MM.1S (cell line): Measurements from ENCODE around the gene AJM1.
"Not testable (repeated sequence)": the region's sequence is repeated elsewhere in the genome, so short reads cannot be mapped to it uniquely, and the experiment has no call there.

Experiments
- DNase-seq: peaks from one replicate; pipeline ENCODE4 v3.0.0-alpha.2; 2015
- H2AFZ ChIP-seq: fragments of 300-600 bp; sonication (generic); 2 replicates; pipeline ENCODE4 v1.6.0; 2016; ENCODE audit warnings: antibody characterized with exemption, low read length
- H3F3A ChIP-seq: fragments of 300-600 bp; sonication (generic); 2 replicates; pipeline ENCODE4 v1.6.1; 2016; ENCODE audit warnings: mild to moderate bottlenecking, antibody characterized with exemption, low read length, moderate library complexity, mixed read lengths; ENCODE audit not compliant: insufficient read depth
- H3K27ac ChIP-seq: fragments of 300-600 bp; sonication (generic); 2 replicates; pipeline ENCODE4 v1.5.1; 2016; ENCODE audit warnings: mild to moderate bottlenecking, low read length
- H3K27me3 ChIP-seq: fragments of 300-600 bp; sonication (generic); replicated peaks from 2 replicates; pipeline ENCODE4 v1.6.0; 2016; ENCODE audit warnings: low read length; ENCODE audit not compliant: insufficient read depth
- H3K36me3 ChIP-seq: fragments of 300-600 bp; sonication (generic); replicated peaks from 2 replicates; pipeline ENCODE4 v1.6.1; 2016; ENCODE audit warnings: mild to moderate bottlenecking, low read length, mixed read lengths; ENCODE audit not compliant: insufficient read depth
- H3K4me1 ChIP-seq: fragments of 300-600 bp; sonication (generic); 2 replicates; pipeline ENCODE4 v1.6.1; 2016; ENCODE audit warnings: low read length, mixed read lengths
- H3K4me2 ChIP-seq: fragments of 300-600 bp; sonication (generic); 2 replicates; pipeline ENCODE4 v1.6.0; 2016; ENCODE audit warnings: low read depth, low read length
- H3K4me3 ChIP-seq: fragments of 300-600 bp; sonication (generic); 2 replicates; pipeline ENCODE4 v1.5.1; 2016; ENCODE audit warnings: low read length, mixed read lengths
- H3K79me2 ChIP-seq: fragments of 300-600 bp; sonication (generic); 2 replicates; pipeline ENCODE4 v1.6.1; 2016; ENCODE audit warnings: mixed run types, low read length, mixed read lengths
- H3K9ac ChIP-seq: fragments of 300-600 bp; sonication (generic); 2 replicates; pipeline ENCODE4 v1.6.1; 2016; ENCODE audit warnings: low read length, mixed read lengths
- H3K9me2 ChIP-seq: fragments of 300-600 bp; sonication (generic); replicated peaks from 2 replicates; pipeline ENCODE4 v1.6.1; 2016; ENCODE audit warnings: mild to moderate bottlenecking, low read length, mixed read lengths; ENCODE audit not compliant: insufficient read depth
- H3K9me3 ChIP-seq: fragments of 300-600 bp; sonication (generic); replicated peaks from 2 replicates; pipeline ENCODE4 v1.6.1; 2016; ENCODE audit warnings: mild to moderate bottlenecking, low read length, mixed read lengths; ENCODE audit not compliant: insufficient read depth
- H4K20me1 ChIP-seq: fragments of 300-600 bp; sonication (generic); 2 replicates; pipeline ENCODE4 v1.6.1; 2016; ENCODE audit warnings: mild to moderate bottlenecking, low read length, moderate library complexity, mixed read lengths; ENCODE audit not compliant: insufficient read depth
- CTCF ChIP-seq: fragments of 300-600 bp; sonication (generic); IDR thresholded peaks from 2 replicates; pipeline ENCODE4 v1.5.1; 2016; ENCODE audit warnings: antibody characterized with exemption, low read length, mixed read lengths
- EZH2 ChIP-seq: fragments of 300-600 bp; sonication (generic); optimal IDR thresholded peaks from 2 replicates; pipeline ENCODE3; 2017; ENCODE audit warnings: low read depth, mild to moderate bottlenecking, antibody characterized with exemption, low read length, mixed read lengths
- EZH2phosphoT487 ChIP-seq: fragments of 300-600 bp; sonication (generic); IDR thresholded peaks from 2 replicates; pipeline ENCODE4 v1.6.1; 2018; ENCODE audit warnings: antibody characterized with exemption, low read length

Gene AJM1

GRCh38 chr9:136840877-136841645 is 1.2 kb upstream of the AJM1 start:
- Histone ChIP-seq H4K20me1 (no peaks in the 10 kb centered on the region), H3K4me1 (peaks cover 7% of the 10 kb centered on the region; the same call in 1 of the 2 replicates), H3F3A (peaks cover 8% of the 10 kb centered on the region), H3K79me2 (no peaks in the 10 kb centered on the region), H3K4me2 (no peak overlapping the region), H3K4me3 (no peak overlapping the region), H3K27me3 (no peaks in the 10 kb centered on the region), H3K36me3 (no peaks in the 10 kb centered on the region), H2AFZ (no peak overlapping the region), H3K9ac (no peak overlapping the region), H3K27ac (no peak overlapping the region), H3K9me2 (no peaks in the 10 kb centered on the region), H3K9me3 (no peaks in the 10 kb centered on the region)
- TF ChIP-seq CTCF (no peak), EZH2 (no peak), EZH2phosphoT487 (no peak)
- no peak for DNase-seq

DNA sequence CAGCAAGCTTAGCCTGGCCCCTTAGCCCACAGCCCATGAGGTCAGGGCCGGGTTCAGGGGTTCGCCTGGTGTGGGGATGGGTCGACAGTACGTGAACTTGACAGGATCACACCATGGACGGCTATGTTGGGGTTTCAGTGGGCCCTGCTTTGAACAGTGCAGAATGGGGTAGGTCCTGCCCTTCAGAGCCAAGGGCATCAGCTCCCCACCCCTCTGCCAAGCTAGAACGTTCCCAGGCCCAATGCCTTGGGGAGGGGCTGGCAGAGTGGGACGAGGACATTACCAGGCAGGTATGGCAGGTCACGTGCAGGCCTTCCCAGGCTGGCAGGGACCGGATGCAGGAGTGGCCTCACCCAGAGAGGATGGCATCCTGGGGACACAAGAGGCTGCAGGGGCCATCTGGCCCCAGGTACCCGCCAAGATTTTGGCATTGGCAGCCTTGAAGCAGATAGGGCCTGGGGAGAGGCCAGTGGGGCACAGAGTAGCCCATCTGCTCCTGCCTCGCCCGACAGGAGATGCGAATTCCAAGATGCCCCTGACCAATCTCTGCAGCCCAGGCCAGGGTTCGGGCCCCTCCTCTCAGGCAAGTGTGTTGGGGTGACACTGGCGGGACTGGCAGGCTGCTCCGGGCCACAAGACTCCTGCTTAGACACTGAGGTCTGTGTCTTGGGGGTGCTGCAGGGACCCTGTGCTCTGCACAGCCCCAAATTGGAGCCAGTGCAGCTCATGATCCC is 465 bp upstream of the AJM1 start:
- H3K27me3 ChIP-seq, DNase-seq, H3K36me3 ChIP-seq, H3K9me2 ChIP-seq, H3K79me2 ChIP-seq, H3K27ac ChIP-seq, H3K9ac ChIP-seq, H3F3A ChIP-seq, H3K4me3 ChIP-seq, H4K20me1 ChIP-seq, H3K9me3 ChIP-seq, H2AFZ ChIP-seq, H3K4me1 ChIP-seq: not testable (repeated sequence)
- peak overlapping the region; percentile 93; the same call in 1 of the 2 replicates for H3K4me2 ChIP-seq

GRCh38 chr9:136843159-136843800 is 1.0 kb downstream of the AJM1 start:
- peak overlapping the region; percentile 43; the same call in 1 of the 2 replicates for H3K27ac ChIP-seq
- not testable (repeated sequence) for H3K9me3 ChIP-seq, H3K79me2 ChIP-seq, H4K20me1 ChIP-seq, H2AFZ ChIP-seq, H3K4me1 ChIP-seq, H3K9me2 ChIP-seq, DNase-seq, H3K27me3 ChIP-seq, H3K36me3 ChIP-seq
- peak overlapping the region; percentile 45; the same call in 1 of the 2 replicates for H3K9ac ChIP-seq
- peak overlapping the region; percentile 93 for H3K4me2 ChIP-seq
- peak overlapping the region; percentile 42 for H3K4me3 ChIP-seq
- peaks cover 16% of the 10 kb centered on the region for H3F3A ChIP-seq

- H3K79me2 ChIP-seq, H3K9me2 ChIP-seq, H4K20me1 ChIP-seq, H3K36me3 ChIP-seq, H3K4me1 ChIP-seq, H3K27me3 ChIP-seq, H2AFZ ChIP-seq, DNase-seq, H3K9me3 ChIP-seq, H3K9ac ChIP-seq, H3K27ac ChIP-seq: not testable (repeated sequence)
- peak overlapping the region; percentile 93 for H3K4me2 ChIP-seq
- TF ChIP-seq CTCF = peak; percentile 47
- H3F3A ChIP-seq = peaks cover 20% of the 10 kb centered on the region
- peak overlapping the region; percentile 42 for H3K4me3 ChIP-seq
Measured at GRCh38 chr9:136843801-136844740, 1.8 kb downstream of the AJM1 start.
